Measurements from ENCODE around the gene GPS2.

GPS2 gene

GRCh38 chr17:7281953-7282751 is 33.0 kb downstream of the GPS2 start:
- no peaks in the 10 kb centered on the region for H3K36me3 ChIP-seq (ENCODE audit: insufficient read depth, low read length)
- peaks cover 3% of the 10 kb centered on the region; the same call in 1 of the 2 replicates for H3K4me1 ChIP-seq (ENCODE audit: insufficient read depth, low read length)
- H3K9ac ChIP-seq (ENCODE audit: low read depth, low read length) = peak overlapping the region; percentile 67
- no peaks in the 10 kb centered on the region for H3K9me3 ChIP-seq (ENCODE audit: control insufficient read depth, insufficient read depth, low read length)

DNA sequence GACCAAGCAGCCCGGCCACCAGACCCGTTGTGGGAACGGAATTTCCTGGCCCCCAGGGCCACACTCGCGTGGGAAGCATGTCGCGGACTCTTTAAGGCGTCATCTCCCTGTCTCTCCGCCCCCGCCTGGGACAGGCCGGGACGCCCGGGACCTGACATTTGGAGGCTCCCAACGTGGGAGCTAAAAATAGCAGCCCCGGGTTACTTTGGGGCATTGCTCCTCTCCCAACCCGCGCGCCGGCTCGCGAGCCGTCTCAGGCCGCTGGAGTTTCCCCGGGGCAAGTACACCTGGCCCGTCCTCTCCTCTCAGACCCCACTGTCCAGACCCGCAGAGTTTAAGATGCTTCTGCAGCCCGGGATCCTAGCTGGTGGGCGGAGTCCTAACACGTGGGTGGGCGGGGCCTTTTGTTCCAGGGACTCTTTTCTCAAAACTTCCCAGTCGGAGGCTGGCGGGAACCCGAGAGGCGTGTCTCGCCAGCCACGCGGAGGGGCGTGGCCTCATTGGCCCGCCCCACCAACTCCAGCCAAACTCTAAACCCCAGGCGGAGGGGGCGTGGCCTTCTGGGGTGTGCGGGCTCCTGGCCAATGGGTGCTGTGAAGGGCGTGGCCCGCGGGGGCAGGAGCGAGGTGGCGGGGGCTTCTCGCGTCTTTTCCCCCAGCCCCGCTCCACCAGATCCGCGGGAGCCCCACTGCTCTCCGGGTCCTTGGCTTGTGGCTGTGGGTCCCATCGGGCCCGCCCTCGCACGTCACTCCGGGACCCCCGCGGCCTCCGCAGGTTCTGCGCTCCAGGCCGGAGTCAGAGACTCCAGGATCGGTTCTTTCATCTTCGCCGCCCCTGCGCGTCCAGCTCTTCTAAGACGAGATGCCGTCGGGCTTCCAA is 33.8 kb downstream of the GPS2 start, which contains the start of gene SLC2A4:
TSS of gene SLC2A4 (plus strand) at position 645 of the 879 bp plus-strand sequence. CDS start at position 862, 217 bp downstream.
- Histone ChIP-seq H3K36me3 (ENCODE audit: insufficient read depth, low read length) (no peaks in the 10 kb centered on the region), H3K9me3 (ENCODE audit: control insufficient read depth, insufficient read depth, low read length) (no peaks in the 10 kb centered on the region), H3K4me1 (ENCODE audit: insufficient read depth, low read length) (peaks cover 3% of the 10 kb centered on the region; the same call in 1 of the 2 replicates), H3K9ac (ENCODE audit: low read depth, low read length) (peak within 1 kb of the TSS; percentile 67)

GRCh38 chr17:7280519-7281073 is 34.6 kb downstream of the GPS2 start:
- Histone ChIP-seq H3K9me3 (ENCODE audit: control insufficient read depth, insufficient read depth, low read length) (no peaks in the 10 kb centered on the region), H3K9ac (ENCODE audit: low read depth, low read length) (peak overlapping the region; percentile 35), H3K4me1 (ENCODE audit: insufficient read depth, low read length) (peaks cover 3% of the 10 kb centered on the region; the same call in 1 of the 2 replicates), H3K36me3 (ENCODE audit: insufficient read depth, low read length) (no peaks in the 10 kb centered on the region)

- H3K9me3 ChIP-seq (ENCODE audit: control insufficient read depth, insufficient read depth, low read length) = no peaks in the 10 kb centered on the region
- no peaks in the 10 kb centered on the region for H3K36me3 ChIP-seq (ENCODE audit: insufficient read depth, low read length)
- peak overlapping the region; percentile 32 for H3K9ac ChIP-seq (ENCODE audit: low read depth, low read length)
- peaks cover 3% of the 10 kb centered on the region; the same call in 1 of the 2 replicates for H3K4me1 ChIP-seq (ENCODE audit: insufficient read depth, low read length)
Measured at GRCh38 chr17:7279448-7279847, 35.7 kb downstream of the GPS2 start.

DNA sequence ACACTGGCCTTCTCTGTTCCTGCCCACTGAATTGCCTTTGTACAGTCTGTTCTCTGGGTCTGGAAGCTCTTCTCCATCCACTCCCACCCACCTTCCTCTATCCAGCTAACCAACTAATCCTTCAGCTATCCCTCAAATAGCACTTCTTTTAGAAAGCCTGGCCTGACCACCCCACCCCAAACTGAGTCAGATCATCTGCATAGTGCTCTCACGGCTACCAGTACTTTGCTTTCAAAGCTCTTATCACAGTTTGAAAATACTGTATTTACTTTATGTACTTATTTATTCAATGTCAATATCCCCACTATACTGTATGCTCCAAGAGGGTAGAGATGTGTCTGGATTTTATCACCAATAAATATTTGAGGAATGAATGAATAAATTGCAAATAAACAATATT is 48.4 kb downstream of the GPS2 start:
- no peaks in the 10 kb centered on the region for H3K9me3 ChIP-seq (ENCODE audit: control insufficient read depth, insufficient read depth, low read length)
- H3K4me1 ChIP-seq (ENCODE audit: insufficient read depth, low read length) = peaks cover 13% of the 10 kb centered on the region; the same call in 1 of the 2 replicates
- no peaks in the 10 kb centered on the region for H3K36me3 ChIP-seq (ENCODE audit: insufficient read depth, low read length)
- H3K9ac ChIP-seq (ENCODE audit: low read depth, low read length) = no peak overlapping the region; the same call in 1 of the 2 replicates

DNA sequence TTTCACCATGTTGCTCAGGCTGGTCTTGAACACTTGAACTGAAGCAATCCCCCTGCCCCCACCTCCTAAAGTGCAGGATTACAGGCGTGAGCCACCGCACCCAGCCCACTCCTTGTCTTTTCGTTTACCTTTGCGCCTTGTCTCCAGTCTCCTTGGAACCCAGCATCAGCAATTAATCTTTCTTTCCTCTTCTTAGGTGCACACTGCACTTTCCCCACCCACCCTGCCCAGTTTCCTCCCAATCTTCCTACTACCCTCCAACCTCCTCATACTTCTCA is 51.4 kb downstream of the GPS2 start:
- peaks cover 6% of the 10 kb centered on the region; the same call in 1 of the 2 replicates for H3K36me3 ChIP-seq (ENCODE audit: insufficient read depth, low read length)
- H3K9me3 ChIP-seq (ENCODE audit: control insufficient read depth, insufficient read depth, low read length) = no peaks in the 10 kb centered on the region
- H3K9ac ChIP-seq (ENCODE audit: low read depth, low read length) = peak overlapping the region; percentile 94; the same call in 1 of the 2 replicates
- peaks cover 13% of the 10 kb centered on the region; the same call in 1 of the 2 replicates for H3K4me1 ChIP-seq (ENCODE audit: insufficient read depth, low read length)

GRCh38 chr17:7262935-7263800 is 52.0 kb downstream of the GPS2 start:
- no peaks in the 10 kb centered on the region for H3K9me3 ChIP-seq (ENCODE audit: control insufficient read depth, insufficient read depth, low read length)
- peak overlapping the region; percentile 94 for H3K9ac ChIP-seq (ENCODE audit: low read depth, low read length)
- peaks cover 7% of the 10 kb centered on the region; the same call in 1 of the 2 replicates for H3K36me3 ChIP-seq (ENCODE audit: insufficient read depth, low read length)
- peaks cover 13% of the 10 kb centered on the region; the same call in 1 of the 2 replicates for H3K4me1 ChIP-seq (ENCODE audit: insufficient read depth, low read length)
